ENCODE results near the gene LIPT2.

Gene LIPT2

GRCh38 chr11:74460481-74461154 lies 32.9 kb downstream of the LIPT2 start:
- no peak overlapping the region for H3K4me2 ChIP-seq
- no peak overlapping the region for H3K4me3 ChIP-seq (IDR thresholded peaks at IDR 0.05; ENCODE audit: insufficient read depth, low read depth, low read length)
- H2AFZ ChIP-seq (ENCODE audit: low read depth) = no peak overlapping the region
- no peaks in the 10 kb centered on the region for H3K36me3 ChIP-seq (ENCODE audit: insufficient read depth)
- no peaks in the 10 kb centered on the region for H4K20me1 ChIP-seq (ENCODE audit: insufficient read depth)
- no peaks in the 10 kb centered on the region for H3K27me3 ChIP-seq (ENCODE audit: insufficient read depth, low read depth)
- no peaks in the 10 kb centered on the region for H3K4me1 ChIP-seq (ENCODE audit: low read depth, poor library complexity, severe bottlenecking)
- TF ChIP-seq, protein P1, sequence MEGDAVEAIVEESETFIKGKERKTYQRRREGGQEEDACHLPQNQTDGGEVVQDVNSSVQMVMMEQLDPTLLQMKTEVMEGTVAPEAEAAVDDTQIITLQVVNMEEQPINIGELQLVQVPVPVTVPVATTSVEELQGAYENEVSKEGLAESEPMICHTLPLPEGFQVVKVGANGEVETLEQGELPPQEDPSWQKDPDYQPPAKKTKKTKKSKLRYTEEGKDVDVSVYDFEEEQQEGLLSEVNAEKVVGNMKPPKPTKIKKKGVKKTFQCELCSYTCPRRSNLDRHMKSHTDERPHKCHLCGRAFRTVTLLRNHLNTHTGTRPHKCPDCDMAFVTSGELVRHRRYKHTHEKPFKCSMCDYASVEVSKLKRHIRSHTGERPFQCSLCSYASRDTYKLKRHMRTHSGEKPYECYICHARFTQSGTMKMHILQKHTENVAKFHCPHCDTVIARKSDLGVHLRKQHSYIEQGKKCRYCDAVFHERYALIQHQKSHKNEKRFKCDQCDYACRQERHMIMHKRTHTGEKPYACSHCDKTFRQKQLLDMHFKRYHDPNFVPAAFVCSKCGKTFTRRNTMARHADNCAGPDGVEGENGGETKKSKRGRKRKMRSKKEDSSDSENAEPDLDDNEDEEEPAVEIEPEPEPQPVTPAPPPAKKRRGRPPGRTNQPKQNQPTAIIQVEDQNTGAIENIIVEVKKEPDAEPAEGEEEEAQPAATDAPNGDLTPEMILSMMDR (conservative IDR thresholded peaks at IDR 0.05; ENCODE audit: low read depth, low read length) = no peak
- H3K27ac ChIP-seq = no peak overlapping the region
- no peaks in the 10 kb centered on the region for H3K79me2 ChIP-seq (ENCODE audit: insufficient read depth, low read depth)
- no peak overlapping the region for H3K9ac ChIP-seq

DNA sequence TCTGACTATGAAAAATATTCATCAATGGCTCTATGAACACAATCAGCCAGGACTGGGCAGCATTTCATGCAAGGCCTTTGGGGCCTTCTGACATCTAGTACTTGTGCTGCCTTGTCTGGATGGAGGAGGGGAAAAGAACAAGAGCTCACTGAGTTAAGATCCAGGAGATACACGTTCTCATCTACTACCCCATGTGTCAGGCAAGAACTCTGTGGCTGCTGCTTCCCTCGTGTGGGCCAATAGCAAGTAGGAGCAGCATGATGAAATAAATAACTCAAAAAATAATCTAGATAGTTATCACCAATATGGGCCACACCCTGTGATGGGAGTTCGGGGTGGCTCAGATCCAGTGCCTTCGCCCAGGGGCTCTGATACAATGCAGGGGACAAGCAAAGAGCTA lies 33.5 kb downstream of the LIPT2 start:
- Histone ChIP-seq H3K4me3 (IDR thresholded peaks at IDR 0.05; ENCODE audit: insufficient read depth, low read depth, low read length) (no peak overlapping the region), H3K36me3 (ENCODE audit: insufficient read depth) (no peaks in the 10 kb centered on the region), H3K4me2 (no peak overlapping the region), H3K27ac (no peak overlapping the region), H3K4me1 (ENCODE audit: low read depth, poor library complexity, severe bottlenecking) (no peaks in the 10 kb centered on the region), H4K20me1 (ENCODE audit: insufficient read depth) (no peaks in the 10 kb centered on the region), H3K79me2 (ENCODE audit: insufficient read depth, low read depth) (no peaks in the 10 kb centered on the region), H2AFZ (ENCODE audit: low read depth) (no peak overlapping the region), H3K9ac (no peak overlapping the region), H3K27me3 (ENCODE audit: insufficient read depth, low read depth) (no peaks in the 10 kb centered on the region)
- TF ChIP-seq, protein P1 (conservative IDR thresholded peaks at IDR 0.05; ENCODE audit: low read depth, low read length) = no peak

DNA sequence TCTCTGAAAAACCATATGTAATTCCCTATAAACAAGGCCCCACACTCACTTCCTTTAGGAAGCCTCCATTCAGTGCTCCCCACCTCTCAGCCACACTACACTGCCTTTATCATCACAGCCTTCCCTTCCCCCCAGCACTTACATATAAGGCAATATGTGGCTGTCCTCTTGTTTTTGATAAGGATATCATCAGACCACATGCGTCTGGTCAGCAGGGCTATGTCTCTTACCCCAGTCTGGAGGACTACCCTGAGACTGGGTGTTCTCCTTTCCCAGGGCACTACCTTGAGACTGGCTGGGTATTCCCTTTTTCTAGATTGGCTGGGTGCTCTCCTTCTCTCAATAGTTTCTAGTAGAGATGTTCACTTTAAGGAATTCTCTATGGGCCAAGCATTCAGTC lies 33.9 kb downstream of the LIPT2 start:
- Histone ChIP-seq H3K4me1 (ENCODE audit: low read depth, poor library complexity, severe bottlenecking) (no peaks in the 10 kb centered on the region), H3K4me3 (IDR thresholded peaks at IDR 0.05; ENCODE audit: insufficient read depth, low read depth, low read length) (no peak overlapping the region), H2AFZ (ENCODE audit: low read depth) (no peak overlapping the region)

DNA sequence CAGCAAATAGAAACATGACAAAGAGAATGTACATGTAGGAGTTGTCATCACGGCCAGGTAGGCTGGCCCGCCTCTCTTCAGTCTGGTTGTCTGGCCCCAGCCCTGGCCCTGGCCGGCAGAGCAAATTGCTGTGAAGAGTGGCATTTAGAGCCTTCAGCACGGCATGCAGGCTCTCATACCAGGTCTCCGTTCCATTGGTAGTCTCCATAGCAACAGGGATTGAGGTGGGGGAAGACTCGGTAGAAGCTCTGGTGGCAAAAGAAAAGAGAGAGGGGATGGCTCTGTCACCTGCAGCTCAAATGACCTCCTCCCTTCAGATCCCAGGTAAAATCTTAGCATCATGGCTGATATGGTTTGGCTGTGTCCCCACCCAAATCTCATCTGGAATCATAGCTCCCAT lies 36.2 kb downstream of the LIPT2 start:
- TF ChIP-seq, protein P1 (conservative IDR thresholded peaks at IDR 0.05; ENCODE audit: low read depth, low read length) = no peak
- H3K27me3 ChIP-seq (ENCODE audit: insufficient read depth, low read depth) = no peaks in the 10 kb centered on the region
- H3K9ac ChIP-seq = no peak overlapping the region
- H3K79me2 ChIP-seq (ENCODE audit: insufficient read depth, low read depth) = no peaks in the 10 kb centered on the region
- H3K4me3 ChIP-seq (IDR thresholded peaks at IDR 0.05; ENCODE audit: insufficient read depth, low read depth, low read length) = no peak overlapping the region
- H3K4me2 ChIP-seq = no peak overlapping the region
- H3K36me3 ChIP-seq (ENCODE audit: insufficient read depth) = no peaks in the 10 kb centered on the region
- no peak overlapping the region for H3K27ac ChIP-seq
- H3K4me1 ChIP-seq (ENCODE audit: low read depth, poor library complexity, severe bottlenecking) = no peaks in the 10 kb centered on the region
- H4K20me1 ChIP-seq (ENCODE audit: insufficient read depth) = no peaks in the 10 kb centered on the region
- no peak overlapping the region for H2AFZ ChIP-seq (ENCODE audit: low read depth)

More for the DNA sequence above, 33.9 kb downstream of the LIPT2 start:
- Histone ChIP-seq H3K27me3 (ENCODE audit: insufficient read depth, low read depth) (no peaks in the 10 kb centered on the region), H3K36me3 (ENCODE audit: insufficient read depth) (no peaks in the 10 kb centered on the region), H3K9ac (no peak overlapping the region), H3K4me2 (no peak overlapping the region), H4K20me1 (ENCODE audit: insufficient read depth) (no peaks in the 10 kb centered on the region), H3K27ac (no peak overlapping the region), H3K79me2 (ENCODE audit: insufficient read depth, low read depth) (no peaks in the 10 kb centered on the region)
- TF ChIP-seq, protein P1 (conservative IDR thresholded peaks at IDR 0.05; ENCODE audit: low read depth, low read length) = no peak
